Stimulated activated CD4-positive, alpha-beta T cell treated with anti-CD3 and anti-CD28 coated beads, Interleukin-4, amount 100 ng/mL, for 1 hour (primary cell): ENCODE data around the gene YIPF2.

Source experiments
- DNase-seq: peaks from one replicate; pipeline ENCODE4 v3.0.0-alpha.2; 2020

The YIPF2 gene

DNA sequence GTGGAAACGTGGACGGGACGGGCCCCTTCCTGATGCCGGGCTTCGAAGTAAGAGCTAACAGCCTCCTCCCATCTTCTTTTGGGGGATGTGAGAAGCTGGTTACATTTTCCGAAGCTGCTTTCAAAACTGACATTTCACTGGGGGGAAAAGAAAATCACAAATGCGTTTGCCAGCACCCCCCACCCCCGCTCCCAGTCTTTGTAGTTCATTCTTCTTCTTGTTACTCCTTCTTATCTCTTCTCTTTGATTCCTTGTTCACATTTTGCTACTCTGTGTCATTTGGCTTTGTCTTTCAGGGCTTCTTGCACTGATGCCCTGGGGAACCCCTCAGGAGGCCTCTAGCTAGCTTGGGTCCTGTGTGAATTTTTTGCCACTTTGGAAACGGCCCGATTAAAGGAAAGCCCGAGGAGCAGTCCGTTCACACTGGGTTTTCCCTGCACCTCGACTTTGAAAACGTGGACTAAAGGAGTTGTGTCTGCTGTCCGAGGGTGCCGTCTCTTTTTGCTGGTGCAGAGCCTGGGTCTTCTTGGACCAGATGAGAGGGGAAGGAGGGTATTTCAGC lies 55.8 kb downstream of the YIPF2 start:
- DNase-seq, result peak; percentile 50
